Memory B cell (primary cell): Measurements from ENCODE around the gene DCST2.

ENCODE experiments used
- ATAC-seq: fragments of 150-1000 bp; cut with Tn5 transposase; 2 replicates; pipeline ENCODE4 v1.10.0; 2021; ENCODE audit warnings: low read depth, mild to moderate bottlenecking, moderate library complexity
- DNase-seq, 2 donors: peaks; one replicate each; pipeline ENCODE4 v3.0.0; 2022; ENCODE audit warnings: low spot score in 2 of 2
- H3K27ac Mint-ChIP-seq: one replicate; pipeline ENCODE4 v1.8.0; 2022; ENCODE audit warnings: mild to moderate bottlenecking, moderate library complexity, mixed read lengths
- H3K27me3 Mint-ChIP-seq: one replicate; pipeline ENCODE4 v1.8.0; 2022; ENCODE audit warnings: mixed read lengths
- H3K36me3 Mint-ChIP-seq: one replicate; pipeline ENCODE4 v1.8.0; 2022; ENCODE audit warnings: mild to moderate bottlenecking, mixed read lengths
- H3K4me1 Mint-ChIP-seq: one replicate; pipeline ENCODE4 v1.8.0; 2022; ENCODE audit warnings: mixed read lengths
- H3K4me3 Mint-ChIP-seq: one replicate; pipeline ENCODE4 v1.8.0; 2022; ENCODE audit warnings: mild to moderate bottlenecking, moderate library complexity, mixed read lengths
- H3K9me3 Mint-ChIP-seq: one replicate; pipeline ENCODE4 v1.8.0; 2022; ENCODE audit warnings: mixed read lengths

The DCST2 gene

DNA sequence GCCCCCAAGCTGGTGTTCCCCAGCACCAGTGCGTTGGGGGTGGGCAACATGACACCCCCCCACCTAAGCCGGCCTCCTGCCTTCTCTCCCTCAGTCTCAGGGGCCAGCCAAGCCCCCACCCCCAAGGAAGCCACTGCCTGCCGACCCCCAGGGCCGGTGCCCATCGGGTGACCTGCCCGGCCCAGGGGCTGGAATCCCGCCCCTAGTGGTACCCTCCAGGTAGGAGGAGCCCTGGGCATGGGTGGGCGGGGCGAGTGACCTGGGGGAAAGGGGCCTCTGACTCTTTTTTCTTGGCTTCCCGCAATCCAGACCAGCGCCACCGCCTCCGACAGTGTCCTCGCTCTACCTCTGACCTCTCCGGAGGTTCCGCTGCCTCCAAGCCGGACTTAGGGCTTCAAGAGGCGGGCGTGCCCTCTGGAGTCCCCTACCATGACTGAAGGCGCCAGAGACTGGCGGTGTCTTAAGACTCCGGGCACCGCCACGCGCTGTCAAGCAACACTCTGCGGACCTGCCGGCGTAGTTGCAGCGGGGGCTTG lies 28.6 kb upstream of the DCST2 start:
- Mint-ChIP-seq H3K36me3 (peaks cover 6% of the 10 kb centered on the region), H3K4me1 (peaks cover 24% of the 10 kb centered on the region), H3K27ac (no peak overlapping the region), H3K4me3 (peak overlapping the region; percentile 96), H3K9me3 (no peaks in the 10 kb centered on the region), H3K27me3 (no peaks in the 10 kb centered on the region)
- ATAC-seq (no peak), DNase-seq (no peak)

GRCh38 chr1:155061381-155062150 lies 28.0 kb upstream of the DCST2 start:
- Mint-ChIP-seq H3K4me1 (peaks cover 20% of the 10 kb centered on the region), H3K27ac (no peak overlapping the region), H3K36me3 (peaks cover 2% of the 10 kb centered on the region), H3K9me3 (no peaks in the 10 kb centered on the region), H3K4me3 (peak overlapping the region; percentile 35), H3K27me3 (no peaks in the 10 kb centered on the region)
- DNase-seq (peak; percentile 100), ATAC-seq (peak; percentile 53)

- Mint-ChIP-seq H3K4me1 (peaks cover 17% of the 10 kb centered on the region), H3K27ac (no peak overlapping the region), H3K9me3 (no peaks in the 10 kb centered on the region), H3K27me3 (no peaks in the 10 kb centered on the region), H3K36me3 (peaks cover 2% of the 10 kb centered on the region), H3K4me3 (no peak overlapping the region)
- DNase-seq, result no peak
- no peak for ATAC-seq
These were observed 27.2 kb upstream of the DCST2 start for GRCh38 chr1:155060736-155061135.

GRCh38 chr1:155057788-155058211 lies 24.2 kb upstream of the DCST2 start:
- H3K4me3 Mint-ChIP-seq, result no peak overlapping the region
- no peak for DNase-seq

GRCh38 chr1:155057104-155057503 lies 23.5 kb upstream of the DCST2 start:
- ATAC-seq, result no peak

More at GRCh38 chr1:155057788-155058211, 24.2 kb upstream of the DCST2 start:
- Mint-ChIP-seq H3K4me1 (peaks cover 8% of the 10 kb centered on the region), H3K9me3 (no peaks in the 10 kb centered on the region), H3K36me3 (peaks cover 2% of the 10 kb centered on the region), H3K27ac (no peak overlapping the region), H3K27me3 (no peaks in the 10 kb centered on the region)
- ATAC-seq, result no peak

GRCh38 chr1:155053531-155054105 lies 20.0 kb upstream of the DCST2 start:
- Mint-ChIP-seq H3K27ac (no peak overlapping the region), H3K36me3 (peaks cover 2% of the 10 kb centered on the region), H3K4me1 (peaks cover 9% of the 10 kb centered on the region), H3K27me3 (no peaks in the 10 kb centered on the region), H3K9me3 (no peaks in the 10 kb centered on the region), H3K4me3 (no peak overlapping the region)
- DNase-seq, result no peak
- no peak for ATAC-seq

More at GRCh38 chr1:155057104-155057503, 23.5 kb upstream of the DCST2 start:
- H3K4me3 Mint-ChIP-seq, result no peak overlapping the region
- H3K27me3 Mint-ChIP-seq, result no peaks in the 10 kb centered on the region
- no peak for DNase-seq
- peaks cover 10% of the 10 kb centered on the region for H3K4me1 Mint-ChIP-seq
- H3K27ac Mint-ChIP-seq, result no peak overlapping the region
- H3K9me3 Mint-ChIP-seq, result no peaks in the 10 kb centered on the region
- peaks cover 2% of the 10 kb centered on the region for H3K36me3 Mint-ChIP-seq

GRCh38 chr1:155052439-155053395 lies 19.1 kb upstream of the DCST2 start:
- peaks cover 9% of the 10 kb centered on the region for H3K4me1 Mint-ChIP-seq
- ATAC-seq, result peak; percentile 12
- H3K36me3 Mint-ChIP-seq, result peaks cover 2% of the 10 kb centered on the region
- peak overlapping the region; percentile 91 for H3K4me3 Mint-ChIP-seq
- no peak for DNase-seq
- H3K9me3 Mint-ChIP-seq, result no peaks in the 10 kb centered on the region
- H3K27ac Mint-ChIP-seq, result no peak overlapping the region
- H3K27me3 Mint-ChIP-seq, result no peaks in the 10 kb centered on the region

GRCh38 chr1:155051777-155052398 lies 18.3 kb upstream of the DCST2 start:
- ATAC-seq (peak; percentile 41), DNase-seq (peak; percentile 30 to 48)
- no peaks in the 10 kb centered on the region for H3K9me3 Mint-ChIP-seq
- no peaks in the 10 kb centered on the region for H3K27me3 Mint-ChIP-seq
- peaks cover 9% of the 10 kb centered on the region for H3K4me1 Mint-ChIP-seq
- H3K4me3 Mint-ChIP-seq, result peak overlapping the region; percentile 91
- H3K36me3 Mint-ChIP-seq, result peaks cover 2% of the 10 kb centered on the region
- H3K27ac Mint-ChIP-seq, result no peak overlapping the region

DNA sequence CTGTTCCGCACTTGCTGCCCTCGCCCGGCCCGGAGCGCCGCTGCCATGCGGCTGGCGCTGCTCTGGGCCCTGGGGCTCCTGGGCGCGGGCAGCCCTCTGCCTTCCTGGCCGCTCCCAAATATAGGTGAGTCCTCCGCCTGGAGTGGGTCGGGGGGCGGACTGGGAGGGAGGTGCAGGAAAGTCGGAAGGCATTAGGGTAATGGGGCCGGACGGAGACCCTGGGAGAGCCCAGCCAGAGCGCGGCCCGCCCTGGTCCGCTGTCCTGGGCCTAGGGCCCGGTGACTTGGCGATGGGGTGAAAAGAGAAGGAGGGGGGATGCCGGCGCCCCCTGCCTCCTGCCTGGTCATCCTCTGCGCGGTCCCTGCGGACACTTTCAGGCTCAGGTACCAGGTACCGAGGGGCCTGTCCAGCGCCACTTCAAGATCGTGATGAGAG lies 17.8 kb upstream of the DCST2 start:
- H3K36me3 Mint-ChIP-seq, result peaks cover 2% of the 10 kb centered on the region
- H3K27ac Mint-ChIP-seq, result no peak overlapping the region
- DNase-seq, result no peak
- peaks cover 9% of the 10 kb centered on the region for H3K4me1 Mint-ChIP-seq
- no peaks in the 10 kb centered on the region for H3K9me3 Mint-ChIP-seq
- H3K27me3 Mint-ChIP-seq, result no peaks in the 10 kb centered on the region
- ATAC-seq, result peak; percentile 2
- H3K4me3 Mint-ChIP-seq, result peak overlapping the region; percentile 91

GRCh38 chr1:155050560-155051341 lies 17.2 kb upstream of the DCST2 start, which contains the start of gene ADAM15:
Gene ADAM15, plus strand, starts transcription at chr1:155051316. Its CDS starts 71 bp downstream, at chr1:155051387.
- H3K27me3 Mint-ChIP-seq, result no peaks in the 10 kb centered on the region
- H3K9me3 Mint-ChIP-seq, result no peaks in the 10 kb centered on the region
- peak within 1 kb of the TSS; percentile 91 for H3K4me3 Mint-ChIP-seq

DNA sequence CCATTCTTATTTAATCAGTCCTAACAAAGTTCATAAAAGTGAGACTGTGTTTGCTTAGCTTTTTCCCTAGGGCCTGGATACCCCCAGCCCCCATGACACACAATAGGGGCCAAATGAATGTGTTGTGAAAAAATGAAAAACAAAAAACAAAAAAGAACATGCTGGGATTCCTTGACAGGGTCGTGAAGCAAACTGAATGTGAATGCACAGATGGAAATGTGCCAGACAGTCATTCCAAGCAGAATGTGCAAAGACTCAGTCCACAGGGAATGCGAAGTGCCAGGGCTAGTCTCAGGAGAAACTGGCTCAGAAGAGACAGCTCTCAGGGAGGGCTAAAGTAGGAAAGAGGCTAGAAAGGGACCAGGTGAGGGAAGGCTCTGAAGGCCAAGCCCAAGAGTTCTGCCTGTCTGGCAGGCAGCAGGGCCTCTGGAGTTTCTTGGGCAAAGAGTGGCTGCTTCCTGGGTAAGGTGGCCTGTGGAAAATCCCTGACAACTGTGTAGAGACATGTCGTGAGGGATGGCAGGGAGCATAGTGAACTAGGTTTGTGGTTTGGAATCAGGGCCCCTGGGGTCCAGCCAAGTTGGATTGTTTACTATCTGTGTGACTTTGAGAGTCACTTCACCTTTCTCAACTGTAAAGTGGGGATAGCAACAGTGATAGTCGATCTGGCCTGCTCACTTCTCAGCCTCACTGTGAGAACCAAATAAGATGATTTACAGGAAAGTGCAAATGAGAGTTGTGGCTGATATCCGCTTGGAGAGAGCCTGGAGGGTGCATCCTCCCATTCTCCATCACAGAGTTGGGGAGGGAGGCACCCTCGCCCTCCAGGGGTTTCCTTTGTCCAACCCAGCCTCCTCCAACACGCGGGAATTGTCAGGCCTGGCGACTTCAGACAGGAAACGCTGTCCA lies 16.3 kb upstream of the DCST2 start:
- H3K27me3 Mint-ChIP-seq, result no peaks in the 10 kb centered on the region
- no peaks in the 10 kb centered on the region for H3K9me3 Mint-ChIP-seq
- no peak for ATAC-seq
- peak overlapping the region; percentile 91 for H3K4me3 Mint-ChIP-seq
- no peaks in the 10 kb centered on the region for H3K36me3 Mint-ChIP-seq
- peaks cover 11% of the 10 kb centered on the region for H3K4me1 Mint-ChIP-seq
- H3K27ac Mint-ChIP-seq, result no peak overlapping the region
- no peak for DNase-seq

More at GRCh38 chr1:155050560-155051341, 17.2 kb upstream of the DCST2 start, which contains the start of gene ADAM15:
- peak; percentile 71 to 85 for DNase-seq
- peaks cover 9% of the 10 kb centered on the region for H3K4me1 Mint-ChIP-seq
- no peak within 1 kb of the TSS for H3K27ac Mint-ChIP-seq
- ATAC-seq, result peak; percentile 77
- no peaks in the 10 kb centered on the region for H3K36me3 Mint-ChIP-seq
